Measurements from ENCODE around the gene ACVR1.

The ACVR1 gene

GRCh38 chr2:157803952-157804351, 72.2 kb downstream of the ACVR1 start:
- FAIRE-seq, result no peak
- DNase-seq (ENCODE audit: extremely low spot score, insufficient read length, low read depth), result no peak

- no peak for DNase-seq (ENCODE audit: extremely low spot score, insufficient read length, low read depth)
Measured at GRCh38 chr2:157803476-157803875, 72.7 kb downstream of the ACVR1 start.

GRCh38 chr2:157800838-157801495, 75.2 kb downstream of the ACVR1 start:
- FAIRE-seq (no peak), DNase-seq (ENCODE audit: extremely low spot score, insufficient read length, low read depth) (no peak)

More at GRCh38 chr2:157803476-157803875, 72.7 kb downstream of the ACVR1 start:
- no peak for FAIRE-seq

GRCh38 chr2:157793053-157793612, 83.0 kb downstream of the ACVR1 start:
- DNase-seq (ENCODE audit: extremely low spot score, insufficient read length, low read depth) (no peak), FAIRE-seq (no peak)

GRCh38 chr2:157792335-157793052, 83.6 kb downstream of the ACVR1 start:
- FAIRE-seq (no peak), DNase-seq (ENCODE audit: extremely low spot score, insufficient read length, low read depth) (no peak)

- FAIRE-seq (no peak), DNase-seq (ENCODE audit: extremely low spot score, insufficient read length, low read depth) (no peak)
Measured at GRCh38 chr2:157790780-157791179, 85.3 kb downstream of the ACVR1 start.

GRCh38 chr2:157789933-157790511, 86.1 kb downstream of the ACVR1 start:
- FAIRE-seq, result no peak
- DNase-seq (ENCODE audit: extremely low spot score, insufficient read length, low read depth), result no peak

- no peak for DNase-seq (ENCODE audit: extremely low spot score, insufficient read length, low read depth)
- no peak for FAIRE-seq
Measured at GRCh38 chr2:157789256-157789655, 86.9 kb downstream of the ACVR1 start.

- DNase-seq (ENCODE audit: extremely low spot score, insufficient read length, low read depth), result no peak
- FAIRE-seq, result no peak
Measured at GRCh38 chr2:157788201-157788600, 87.9 kb downstream of the ACVR1 start.

GRCh38 chr2:157787364-157787938, 88.7 kb downstream of the ACVR1 start:
- FAIRE-seq (no peak), DNase-seq (ENCODE audit: extremely low spot score, insufficient read length, low read depth) (no peak)

- no peak for DNase-seq (ENCODE audit: extremely low spot score, insufficient read length, low read depth)
- FAIRE-seq, result no peak
Measured at GRCh38 chr2:157786663-157787363, 89.3 kb downstream of the ACVR1 start.

GRCh38 chr2:157785866-157786662, 90.1 kb downstream of the ACVR1 start:
- no peak for FAIRE-seq
- DNase-seq (ENCODE audit: extremely low spot score, insufficient read length, low read depth), result no peak

- FAIRE-seq, result no peak
Measured at GRCh38 chr2:157785200-157785599, 90.9 kb downstream of the ACVR1 start.

GRCh38 chr2:157784823-157785175, 91.3 kb downstream of the ACVR1 start:
- no peak for DNase-seq (ENCODE audit: extremely low spot score, insufficient read length, low read depth)
- FAIRE-seq, result no peak

More at GRCh38 chr2:157785200-157785599, 90.9 kb downstream of the ACVR1 start:
- DNase-seq (ENCODE audit: extremely low spot score, insufficient read length, low read depth), result no peak

- FAIRE-seq (no peak), DNase-seq (ENCODE audit: extremely low spot score, insufficient read length, low read depth) (no peak)
Measured at GRCh38 chr2:157784169-157784822, 91.8 kb downstream of the ACVR1 start.

- no peak for DNase-seq (ENCODE audit: extremely low spot score, insufficient read length, low read depth)
- FAIRE-seq, result no peak
Measured at GRCh38 chr2:157783245-157783644, 92.9 kb downstream of the ACVR1 start.

- DNase-seq (ENCODE audit: extremely low spot score, insufficient read length, low read depth) (no peak), FAIRE-seq (no peak)
Measured at GRCh38 chr2:157782057-157782845, 93.9 kb downstream of the ACVR1 start.

- FAIRE-seq (no peak), DNase-seq (ENCODE audit: extremely low spot score, insufficient read length, low read depth) (no peak)
Measured at GRCh38 chr2:157780211-157780610, 95.9 kb downstream of the ACVR1 start.
